GM18867 (cell line): ENCODE measurements around the gene PLA2R1.

Experiments
- ATAC-seq: cut with Tn5 transposase; IDR thresholded peaks from one replicate; pipeline ENCODE4 v1.9.1; 2021; ENCODE audit warnings: mild to moderate bottlenecking, moderate library complexity; ENCODE audit not compliant: unreplicated experiment

Gene PLA2R1

GRCh38 chr2:160033732-160034392, 28.6 kb downstream of the PLA2R1 start:
- ATAC-seq, result no peak

GRCh38 chr2:160029270-160029628, 33.2 kb downstream of the PLA2R1 start:
- ATAC-seq, result no peak

GRCh38 chr2:160028431-160029269, 33.8 kb downstream of the PLA2R1 start:
- ATAC-seq, result no peak

GRCh38 chr2:160022162-160022561, 40.3 kb downstream of the PLA2R1 start:
- ATAC-seq, result no peak

GRCh38 chr2:160019374-160020090, 42.9 kb downstream of the PLA2R1 start:
- no peak for ATAC-seq

GRCh38 chr2:160015746-160016145, 46.7 kb downstream of the PLA2R1 start:
- no peak for ATAC-seq

GRCh38 chr2:160014227-160014626, 48.2 kb downstream of the PLA2R1 start:
- no peak for ATAC-seq

- ATAC-seq, result no peak
Measured at GRCh38 chr2:160010361-160011145, 51.9 kb downstream of the PLA2R1 start.

- no peak for ATAC-seq
Measured at GRCh38 chr2:160007111-160007510, 55.3 kb downstream of the PLA2R1 start.

GRCh38 chr2:160006475-160006874, 55.9 kb downstream of the PLA2R1 start:
- ATAC-seq, result peak; percentile 65

GRCh38 chr2:160005908-160006307, 56.5 kb downstream of the PLA2R1 start:
- no peak for ATAC-seq

GRCh38 chr2:160005476-160005875, 56.9 kb downstream of the PLA2R1 start:
- no peak for ATAC-seq

- ATAC-seq, result no peak
Measured at GRCh38 chr2:159998961-159999360, 63.5 kb downstream of the PLA2R1 start.

- no peak for ATAC-seq
Measured at GRCh38 chr2:159998243-159998642, 64.2 kb downstream of the PLA2R1 start.

GRCh38 chr2:159996792-159997546, 65.4 kb downstream of the PLA2R1 start:
- ATAC-seq, result no peak

GRCh38 chr2:159995038-159995437, 67.4 kb downstream of the PLA2R1 start:
- no peak for ATAC-seq

GRCh38 chr2:159989249-159989648, 73.2 kb downstream of the PLA2R1 start:
- no peak for ATAC-seq

- no peak for ATAC-seq
Measured at GRCh38 chr2:159988412-159988970, 73.9 kb downstream of the PLA2R1 start.

- ATAC-seq, result no peak
Measured at GRCh38 chr2:159987181-159987580, 75.2 kb downstream of the PLA2R1 start.

GRCh38 chr2:159985656-159986055, 76.8 kb downstream of the PLA2R1 start:
- ATAC-seq, result no peak
